Uterus (tissue), 2 donors: ENCODE measurements around the gene USP22.

Source experiments
- POLR2A ChIP-seq, 2 donors: fragments of 450-650 bp; IDR thresholded peaks; one replicate each; pipeline ENCODE4 v1.6.1; 2016; ENCODE audit warnings: antibody characterized with exemption in 2 of 2, mild to moderate bottlenecking in 1 of 2, moderate library complexity in 1 of 2
- TF ChIP-seq, protein P1 (sequence below), 4 experiments: fragments of 200-600 bp in 2 of 4; fragments of 450-650 bp in 2 of 4; sonication (generic) in 2 of 4; IDR thresholded peaks; one replicate each; pipeline ENCODE4 v1.5.1; 2016 to 2019; ENCODE audit warnings: antibody characterized with exemption in 4 of 4, mild to moderate bottlenecking in 2 of 4, moderate library complexity in 1 of 4

DNA sequence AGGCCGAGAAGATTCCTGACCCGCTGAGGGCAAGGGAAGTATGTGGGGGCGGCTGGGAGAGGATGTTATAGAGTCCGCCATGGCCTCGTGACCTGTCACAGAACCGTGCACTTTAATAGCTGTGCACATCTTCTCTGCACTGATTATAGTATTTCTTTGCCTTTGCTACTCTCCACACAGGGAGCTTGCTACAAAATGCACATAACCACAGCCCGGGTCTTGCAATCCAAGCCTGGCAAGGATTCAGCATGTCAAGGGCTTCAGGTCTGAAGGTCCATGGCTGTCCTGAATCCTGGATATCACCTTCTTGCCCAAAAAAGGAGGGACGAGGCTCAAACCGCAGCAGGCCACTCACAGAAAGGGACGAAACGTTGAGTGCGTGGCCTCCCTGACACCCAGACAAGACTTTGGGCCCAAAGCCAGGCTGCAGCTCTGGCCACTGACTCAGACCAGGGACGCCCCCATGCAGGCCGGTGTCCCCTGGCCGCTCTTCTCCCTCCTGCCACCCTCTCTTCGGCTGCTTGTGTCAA lies 43.7 kb downstream of the USP22 start:
- TF ChIP-seq, protein P1, sequence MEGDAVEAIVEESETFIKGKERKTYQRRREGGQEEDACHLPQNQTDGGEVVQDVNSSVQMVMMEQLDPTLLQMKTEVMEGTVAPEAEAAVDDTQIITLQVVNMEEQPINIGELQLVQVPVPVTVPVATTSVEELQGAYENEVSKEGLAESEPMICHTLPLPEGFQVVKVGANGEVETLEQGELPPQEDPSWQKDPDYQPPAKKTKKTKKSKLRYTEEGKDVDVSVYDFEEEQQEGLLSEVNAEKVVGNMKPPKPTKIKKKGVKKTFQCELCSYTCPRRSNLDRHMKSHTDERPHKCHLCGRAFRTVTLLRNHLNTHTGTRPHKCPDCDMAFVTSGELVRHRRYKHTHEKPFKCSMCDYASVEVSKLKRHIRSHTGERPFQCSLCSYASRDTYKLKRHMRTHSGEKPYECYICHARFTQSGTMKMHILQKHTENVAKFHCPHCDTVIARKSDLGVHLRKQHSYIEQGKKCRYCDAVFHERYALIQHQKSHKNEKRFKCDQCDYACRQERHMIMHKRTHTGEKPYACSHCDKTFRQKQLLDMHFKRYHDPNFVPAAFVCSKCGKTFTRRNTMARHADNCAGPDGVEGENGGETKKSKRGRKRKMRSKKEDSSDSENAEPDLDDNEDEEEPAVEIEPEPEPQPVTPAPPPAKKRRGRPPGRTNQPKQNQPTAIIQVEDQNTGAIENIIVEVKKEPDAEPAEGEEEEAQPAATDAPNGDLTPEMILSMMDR (IDR thresholded peaks at IDR 0.05), result no peak
- no peak for TF ChIP-seq POLR2A (IDR thresholded peaks at IDR 0.05)
